HT-29 (cell line): ENCODE results near the gene ACP6. TPM values are rescaled to one million over a fixed set of nuclear protein-coding genes. Genes with fewer than 3 reads are reported as not detected.

ENCODE experiments used
- DNase-seq: peaks from one replicate; pipeline ENCODE4 v3.0.0-alpha.2; 2015; ENCODE audit warnings: low spot score
- total RNA-seq: library from RNA; depleted of rRNA; stranded (reverse); fragments of >200 nt; shearing (Covaris generic); gene quantifications from 2 replicates; pipeline ENCODE4 v1.2.3, GENCODE V29; 2014

Gene ACP6
- total RNA-seq, 1 experiment from 2014 or later: 38.7 TPM

DNA sequence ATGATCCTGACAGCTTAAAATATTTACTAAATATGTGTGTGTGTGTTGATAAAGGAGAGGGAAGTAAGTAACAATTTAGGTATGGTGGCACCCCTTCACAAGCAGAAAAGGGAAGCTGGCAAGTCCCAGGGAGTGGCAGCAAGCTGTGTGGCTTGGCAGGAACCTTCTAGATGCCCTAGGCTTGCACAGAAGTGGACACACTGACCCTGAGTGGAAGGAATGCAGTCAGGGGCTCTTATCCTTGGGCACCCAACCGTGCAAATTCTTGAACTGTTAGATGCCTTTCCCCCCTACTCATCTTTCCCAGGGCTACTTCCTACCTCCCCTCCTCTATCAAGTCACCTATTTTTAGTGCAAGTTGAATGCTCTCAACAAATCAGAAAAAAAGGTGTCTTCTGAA, 18.9 kb downstream of the ACP6 start:
- no peak for DNase-seq

DNA sequence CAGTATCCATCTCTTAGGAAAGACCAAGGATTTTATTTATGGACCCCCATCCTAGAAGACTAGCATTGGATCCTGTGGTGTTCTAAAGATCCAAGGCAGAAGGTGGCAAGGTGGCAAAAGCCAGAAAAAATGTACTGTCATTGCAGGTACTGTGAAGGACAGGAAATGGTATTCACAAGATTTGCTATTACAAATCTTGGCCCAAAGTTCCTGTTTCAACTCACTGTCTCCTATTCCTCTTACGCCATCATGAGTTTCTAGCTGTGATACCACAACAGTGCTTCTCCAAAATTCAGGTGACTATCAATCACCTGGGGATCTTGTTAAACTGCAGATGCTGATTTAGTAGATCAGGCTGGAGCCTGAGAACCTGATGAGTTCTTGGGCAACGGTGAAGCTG, 21.4 kb downstream of the ACP6 start:
- no peak for DNase-seq

GRCh38 chr1:147647796-147648633, 22.3 kb downstream of the ACP6 start:
- no peak for DNase-seq

- no peak for DNase-seq
Measured at GRCh38 chr1:147643974-147644373, 26.4 kb downstream of the ACP6 start.

GRCh38 chr1:147641695-147642592, 28.4 kb downstream of the ACP6 start:
- DNase-seq: peak; percentile 67

DNA sequence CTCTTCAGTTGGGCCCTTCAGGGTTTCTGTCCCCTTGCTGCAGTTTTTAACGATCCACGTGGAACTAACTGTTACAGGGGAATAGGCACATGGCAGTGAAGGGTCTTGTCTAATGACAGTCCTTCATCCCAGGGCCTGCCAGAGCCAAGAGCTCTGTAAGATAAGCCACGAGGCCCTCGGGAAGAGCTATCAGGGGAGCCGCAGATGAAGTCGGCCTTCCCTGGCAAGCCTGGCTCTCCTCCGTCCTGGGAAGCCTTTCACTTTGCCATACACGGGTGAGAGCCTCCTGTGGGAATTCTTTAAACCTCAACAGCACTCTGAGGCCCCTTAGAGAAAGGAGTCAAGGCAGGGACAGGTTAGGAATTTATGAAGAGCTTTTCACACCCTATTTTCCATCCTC, 29.0 kb downstream of the ACP6 start:
- DNase-seq: no peak

DNA sequence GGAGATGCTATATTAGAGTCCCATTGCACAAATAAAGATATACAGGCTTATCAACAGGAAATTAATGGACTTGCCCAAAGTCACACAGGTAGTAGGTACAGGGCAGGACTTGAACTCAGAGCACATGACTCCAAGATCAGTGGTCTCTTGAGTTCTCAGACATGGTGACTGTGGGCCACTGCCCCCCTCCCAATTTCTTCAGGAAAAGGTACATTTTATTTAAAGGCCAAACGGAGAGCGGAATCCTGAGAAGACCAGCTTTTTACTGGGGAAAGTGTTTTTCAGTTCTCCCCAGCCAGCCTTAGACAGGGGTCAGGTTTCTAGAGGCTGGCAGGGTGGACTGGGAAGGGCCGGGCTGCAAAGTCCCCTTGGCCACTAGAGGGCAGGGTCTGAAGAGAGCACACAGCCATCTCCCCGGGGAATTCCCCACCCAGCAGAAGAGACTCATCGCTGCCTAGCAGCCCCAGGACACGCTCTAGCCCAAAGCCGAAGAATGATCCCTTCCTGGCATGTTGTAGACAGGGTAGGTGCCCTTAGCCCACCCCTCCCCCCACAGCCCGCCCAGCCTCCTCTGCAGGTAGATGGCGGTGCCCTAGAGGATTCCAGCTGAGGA, 29.7 kb downstream of the ACP6 start:
- peak; percentile 81 for DNase-seq

GRCh38 chr1:147636314-147636713, 34.0 kb downstream of the ACP6 start:
- DNase-seq: no peak

GRCh38 chr1:147635342-147635741, 35.0 kb downstream of the ACP6 start:
- DNase-seq: no peak

DNA sequence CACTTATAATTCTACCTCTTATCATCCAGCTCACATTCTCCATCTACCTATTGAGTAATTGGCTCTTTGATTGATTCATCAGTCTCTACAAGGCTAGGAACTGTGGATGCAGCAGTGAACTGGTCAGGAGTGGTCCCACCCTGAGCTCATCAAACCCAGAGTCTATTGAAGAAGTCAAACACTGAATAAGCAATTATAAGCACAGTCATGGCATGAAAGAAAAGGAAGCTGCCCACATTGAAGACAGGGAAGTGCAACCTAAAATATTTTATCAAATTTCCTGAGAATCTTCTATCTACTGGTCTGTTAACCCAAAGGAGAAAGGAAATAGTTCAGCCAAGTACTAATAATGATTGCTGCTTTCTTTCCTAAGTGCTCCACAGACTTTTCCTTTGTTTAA, 35.7 kb downstream of the ACP6 start:
- DNase-seq: no peak

DNA sequence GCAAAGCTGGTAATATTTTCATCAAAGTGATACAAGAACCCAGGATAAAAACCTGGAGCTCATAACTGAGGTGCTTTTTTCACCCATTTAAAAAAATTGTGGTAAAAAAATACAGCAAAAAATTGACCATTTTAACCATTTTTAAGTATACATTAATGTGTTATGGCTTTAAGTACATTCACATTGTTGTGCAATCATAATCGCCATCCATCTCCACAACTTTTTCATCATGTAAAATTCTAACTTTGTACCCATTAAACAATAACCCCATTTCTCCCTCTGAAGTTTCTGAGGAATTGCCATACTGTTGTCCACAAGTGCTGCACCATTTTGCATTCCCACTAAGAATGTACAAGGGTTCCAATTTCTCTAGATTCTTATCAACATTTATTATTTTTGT, 36.6 kb downstream of the ACP6 start:
- no peak for DNase-seq

DNA sequence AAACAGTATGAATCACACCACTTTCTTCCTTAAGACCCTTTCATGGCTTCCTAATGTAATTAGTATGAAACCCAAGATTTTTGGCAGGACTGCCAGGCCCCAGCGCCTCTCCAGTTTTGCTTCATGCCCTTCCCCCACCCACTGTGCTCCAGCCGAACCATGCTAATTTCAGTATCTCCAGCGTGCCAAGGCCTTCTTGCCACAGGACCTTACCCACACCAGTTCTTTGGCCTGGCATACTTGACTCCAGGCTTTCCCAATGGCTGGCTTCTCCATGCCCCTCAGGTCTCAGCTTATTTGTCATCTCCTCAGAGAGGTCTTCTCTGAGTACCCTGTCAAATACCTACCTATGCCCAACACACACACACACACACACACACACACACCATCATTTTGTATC, 38.5 kb downstream of the ACP6 start:
- no peak for DNase-seq

DNA sequence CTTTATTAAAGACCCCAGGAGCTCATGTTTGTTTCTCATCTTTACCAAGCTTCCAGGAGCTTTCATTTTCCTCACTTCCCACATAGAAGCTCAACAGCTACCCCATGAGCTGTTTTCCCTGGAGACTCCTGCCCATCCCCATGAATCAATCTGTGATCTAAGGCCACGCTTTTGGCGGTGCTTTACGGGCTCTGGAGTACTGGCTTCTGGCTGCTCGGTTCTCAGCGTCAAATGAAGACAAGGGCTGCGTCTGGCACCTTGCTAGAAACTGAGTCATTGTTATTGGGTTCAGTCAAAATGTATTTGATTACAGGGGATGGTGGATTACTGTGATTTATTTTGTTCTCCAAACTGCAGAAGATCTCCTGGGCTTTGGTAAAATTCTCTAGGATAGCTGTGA, 39.9 kb downstream of the ACP6 start:
- DNase-seq: no peak

- no peak for DNase-seq
Measured at GRCh38 chr1:147630022-147630421, 40.3 kb downstream of the ACP6 start.

DNA sequence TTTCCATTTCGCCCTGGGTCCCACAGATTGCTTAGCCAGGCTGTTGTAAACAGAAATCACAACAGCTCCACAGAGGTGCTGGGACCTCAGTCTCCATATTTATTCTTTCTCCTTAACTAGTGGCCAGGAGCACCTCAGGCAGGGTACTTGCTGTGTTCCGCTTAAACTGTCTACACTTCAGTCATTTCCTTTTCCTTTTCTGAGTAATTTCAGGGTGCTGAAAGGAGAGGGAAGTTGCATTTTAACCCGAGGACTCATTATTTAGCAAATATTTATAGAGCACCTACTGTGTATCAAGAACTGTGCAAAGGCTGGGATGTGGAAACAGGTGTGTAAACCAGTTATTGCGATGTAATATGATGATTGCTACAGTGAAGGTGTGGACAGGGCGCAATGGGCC, 41.9 kb downstream of the ACP6 start:
- DNase-seq: no peak

- DNase-seq: peak; percentile 68
Measured at GRCh38 chr1:147627435-147628110, 42.8 kb downstream of the ACP6 start.

GRCh38 chr1:147626739-147627138, 43.6 kb downstream of the ACP6 start:
- DNase-seq: no peak

DNA sequence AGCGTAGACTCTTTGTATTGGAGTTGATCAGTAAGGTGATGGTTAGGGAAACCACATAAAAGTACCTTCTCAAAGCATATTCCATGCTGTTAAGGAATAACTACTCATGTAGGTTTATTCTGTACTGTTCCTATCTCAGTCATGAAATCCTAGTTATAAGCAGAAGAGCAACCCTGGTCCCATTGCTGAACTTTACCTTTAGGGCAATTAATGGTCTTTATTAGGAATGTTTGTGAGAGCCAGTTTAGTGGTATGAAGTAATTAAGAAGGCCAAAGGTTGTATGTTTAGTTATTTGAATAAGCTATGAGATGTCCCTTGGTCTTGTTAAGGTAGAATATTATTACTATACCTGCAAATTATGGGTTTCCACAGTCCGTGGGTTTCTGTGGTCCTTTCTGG, 44.0 kb downstream of the ACP6 start:
- no peak for DNase-seq

DNA sequence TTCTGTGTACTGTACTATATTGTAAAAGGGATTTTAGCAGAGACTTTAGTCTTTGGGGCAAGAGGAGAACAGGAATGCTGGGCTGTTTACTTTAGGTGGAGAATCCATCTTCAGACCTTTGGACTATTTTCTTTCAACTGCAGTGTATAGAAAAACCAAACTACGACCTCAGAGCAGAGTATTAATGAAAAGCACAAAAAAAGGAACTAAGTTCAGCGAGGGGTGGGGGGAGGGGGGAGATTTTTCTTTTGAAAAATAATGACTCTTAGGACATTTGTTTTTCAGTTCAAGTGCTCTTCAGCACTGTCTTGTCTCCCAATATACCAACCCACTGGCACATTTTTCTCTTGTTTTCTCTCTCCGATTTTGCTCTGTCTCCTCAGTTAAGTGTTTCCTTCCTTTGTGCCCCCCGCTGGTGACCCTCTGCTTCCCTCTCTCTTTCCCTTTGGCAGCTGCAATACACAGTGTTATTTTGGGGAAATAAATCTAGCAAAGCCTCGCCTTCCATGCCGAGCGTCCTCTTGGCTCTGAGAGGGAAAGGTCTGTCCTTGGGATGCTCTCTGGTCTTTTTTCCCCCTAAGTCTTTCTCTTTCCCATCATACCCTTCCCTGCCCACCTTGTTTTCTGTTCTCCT, 44.8 kb downstream of the ACP6 start:
- no peak for DNase-seq

DNA sequence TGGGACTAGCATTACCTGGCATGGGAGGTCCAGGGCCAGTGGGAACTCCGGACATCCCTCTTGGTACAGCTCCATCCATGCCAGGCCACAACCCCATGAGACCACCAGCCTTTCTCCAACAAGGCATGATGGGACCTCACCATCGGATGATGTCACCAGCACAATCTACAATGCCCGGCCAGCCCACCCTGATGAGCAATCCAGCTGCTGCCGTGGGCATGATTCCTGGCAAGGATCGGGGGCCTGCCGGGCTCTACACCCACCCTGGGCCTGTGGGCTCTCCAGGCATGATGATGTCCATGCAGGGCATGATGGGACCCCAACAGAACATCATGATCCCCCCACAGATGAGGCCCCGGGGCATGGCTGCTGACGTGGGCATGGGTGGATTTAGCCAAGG, 45.8 kb downstream of the ACP6 start:
- no peak for DNase-seq

DNA sequence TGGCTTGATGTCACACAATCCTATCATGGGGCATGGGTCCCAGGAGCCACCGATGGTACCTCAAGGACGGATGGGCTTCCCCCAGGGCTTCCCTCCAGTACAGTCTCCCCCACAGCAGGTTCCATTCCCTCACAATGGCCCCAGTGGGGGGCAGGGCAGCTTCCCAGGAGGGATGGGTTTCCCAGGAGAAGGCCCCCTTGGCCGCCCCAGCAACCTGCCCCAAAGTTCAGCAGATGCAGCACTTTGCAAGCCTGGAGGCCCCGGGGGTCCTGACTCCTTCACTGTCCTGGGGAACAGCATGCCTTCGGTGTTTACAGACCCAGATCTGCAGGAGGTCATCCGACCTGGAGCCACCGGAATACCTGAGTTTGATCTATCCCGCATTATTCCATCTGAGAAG, 46.3 kb downstream of the ACP6 start:
- no peak for DNase-seq
